Measurements from ENCODE around the gene PID1. TPM values are rescaled to one million over a fixed set of nuclear protein-coding genes. Genes with fewer than 3 reads are reported as not detected.

PID1 gene
- total and polyA plus RNA-seq, 11 donors: 2.1 to 17.7 (median 7.1) TPM

- TF ChIP-seq, protein P1, sequence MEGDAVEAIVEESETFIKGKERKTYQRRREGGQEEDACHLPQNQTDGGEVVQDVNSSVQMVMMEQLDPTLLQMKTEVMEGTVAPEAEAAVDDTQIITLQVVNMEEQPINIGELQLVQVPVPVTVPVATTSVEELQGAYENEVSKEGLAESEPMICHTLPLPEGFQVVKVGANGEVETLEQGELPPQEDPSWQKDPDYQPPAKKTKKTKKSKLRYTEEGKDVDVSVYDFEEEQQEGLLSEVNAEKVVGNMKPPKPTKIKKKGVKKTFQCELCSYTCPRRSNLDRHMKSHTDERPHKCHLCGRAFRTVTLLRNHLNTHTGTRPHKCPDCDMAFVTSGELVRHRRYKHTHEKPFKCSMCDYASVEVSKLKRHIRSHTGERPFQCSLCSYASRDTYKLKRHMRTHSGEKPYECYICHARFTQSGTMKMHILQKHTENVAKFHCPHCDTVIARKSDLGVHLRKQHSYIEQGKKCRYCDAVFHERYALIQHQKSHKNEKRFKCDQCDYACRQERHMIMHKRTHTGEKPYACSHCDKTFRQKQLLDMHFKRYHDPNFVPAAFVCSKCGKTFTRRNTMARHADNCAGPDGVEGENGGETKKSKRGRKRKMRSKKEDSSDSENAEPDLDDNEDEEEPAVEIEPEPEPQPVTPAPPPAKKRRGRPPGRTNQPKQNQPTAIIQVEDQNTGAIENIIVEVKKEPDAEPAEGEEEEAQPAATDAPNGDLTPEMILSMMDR (IDR thresholded peaks at IDR 0.05): no peak
- no peak for TF ChIP-seq POLR2A (IDR thresholded peaks at IDR 0.05)
- H3K4me1 ChIP-seq: peaks cover 0 to 16% (median 0%) of the 10 kb centered on the region in 12 donors
- ATAC-seq: peak in 3 of 4 donors; percentile 19 to 45 (median 26)
- no peak overlapping the region for H3K4me3 ChIP-seq
- no peaks in the 10 kb centered on the region for H3K27me3 ChIP-seq
- intact Hi-C loops (cut with DNase I): no loop called here
- DNase-seq: no peak
- peak overlapping the region in 5 of 12 donors; percentile 6 to 66 (median 38) for H3K27ac ChIP-seq
- H3K9me3 ChIP-seq: peaks cover 0 to 8% (median 0%) of the 10 kb centered on the region in 12 donors
- 69 to 80% (median 73%) methylated on average over 5 of the region's 5 CpGs for WGBS, 4 donors
- no peaks in the 10 kb centered on the region for H3K36me3 ChIP-seq
Observed at GRCh38 chr2:229178706-229179105, 92.4 kb downstream of the PID1 start.

DNA sequence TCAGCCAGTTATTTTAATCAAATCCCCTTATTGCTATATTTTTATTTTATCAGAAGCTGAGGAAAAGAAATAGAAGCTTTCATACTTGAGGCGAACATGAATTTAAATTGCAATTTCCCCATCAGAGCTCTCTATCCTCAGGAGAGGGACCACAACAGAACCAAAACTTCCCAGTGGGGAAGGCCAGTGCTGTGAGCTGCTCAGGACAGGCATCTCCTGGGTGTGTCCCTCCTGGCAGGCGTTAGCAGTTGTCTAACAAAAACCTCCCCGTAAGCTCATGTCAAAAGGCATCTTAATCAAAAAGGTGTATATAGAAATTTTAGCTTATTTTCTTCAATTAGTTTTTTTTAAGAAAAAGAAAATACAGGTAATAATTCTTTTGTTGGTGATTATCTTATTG, 93.0 kb downstream of the PID1 start:
- TF ChIP-seq, protein P1 (IDR thresholded peaks at IDR 0.05): no peak
- TF ChIP-seq POLR2A (IDR thresholded peaks at IDR 0.05): no peak

DNA sequence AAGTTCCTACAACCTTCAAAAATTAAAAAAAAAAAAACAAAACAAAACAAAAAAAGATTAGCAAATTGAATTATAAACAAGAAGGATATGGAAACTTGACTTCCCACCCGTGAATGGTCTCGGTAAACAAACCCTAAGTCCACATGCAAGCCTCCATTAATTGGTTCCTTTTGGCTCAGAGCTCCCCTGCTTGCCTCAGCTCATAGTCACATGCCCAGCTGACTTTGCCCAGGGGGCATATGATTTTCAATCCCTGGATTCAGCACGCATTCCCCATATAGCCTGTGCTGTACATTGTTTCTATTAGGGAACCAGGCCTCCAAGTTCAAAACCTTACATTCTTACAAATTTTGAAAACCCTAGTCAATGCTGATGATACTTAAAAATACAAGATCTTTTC, 95.0 kb downstream of the PID1 start:
- Histone ChIP-seq H3K27ac (no peak overlapping the region), H3K9me3 (peaks cover 0 to 20% (median 3%) of the 10 kb centered on the region in 12 donors), H3K4me3 (no peak overlapping the region), H3K4me1 (peaks cover 0 to 16% (median 0%) of the 10 kb centered on the region in 12 donors), H3K27me3 (no peaks in the 10 kb centered on the region), H3K36me3 (no peaks in the 10 kb centered on the region)
- TF ChIP-seq POLR2A (IDR thresholded peaks at IDR 0.05): no peak
- TF ChIP-seq, protein P1 (IDR thresholded peaks at IDR 0.05): no peak
- intact Hi-C loops (cut with DNase I): no loop called here
- 57 to 63% (median 58%) methylated on average over 3 of the region's 3 CpGs for WGBS, 4 donors
- no peak for ATAC-seq
- no peak for DNase-seq

More for the DNA sequence above, 93.0 kb downstream of the PID1 start:
- H3K27ac ChIP-seq: peak overlapping the region in 3 of 12 donors; percentile 11 to 66 (median 61)
- no peak for ATAC-seq
- no peaks in the 10 kb centered on the region for H3K36me3 ChIP-seq
- WGBS, 4 donors: 63 to 81% (median 78%) methylated on average over 3 of the region's 3 CpGs
- DNase-seq: no peak
- intact Hi-C loops (cut with DNase I): no loop called here
- no peaks in the 10 kb centered on the region for H3K27me3 ChIP-seq
- H3K9me3 ChIP-seq: peaks cover 0 to 8% (median 0%) of the 10 kb centered on the region in 12 donors
- H3K4me3 ChIP-seq: no peak overlapping the region
- peaks cover 0 to 16% (median 0%) of the 10 kb centered on the region in 12 donors for H3K4me1 ChIP-seq

GRCh38 chr2:229175497-229175863, 95.6 kb downstream of the PID1 start:
- intact Hi-C loops (cut with DNase I): no loop called here
- H3K4me3 ChIP-seq: no peak overlapping the region
- H3K36me3 ChIP-seq: no peaks in the 10 kb centered on the region
- H3K27me3 ChIP-seq: no peaks in the 10 kb centered on the region
- no peak for DNase-seq
- TF ChIP-seq POLR2A (IDR thresholded peaks at IDR 0.05): no peak
- TF ChIP-seq, protein P1 (IDR thresholded peaks at IDR 0.05): no peak
- H3K9me3 ChIP-seq: peaks cover 0 to 20% (median 3%) of the 10 kb centered on the region in 12 donors
- H3K4me1 ChIP-seq: peaks cover 0 to 18% (median 0%) of the 10 kb centered on the region in 12 donors
- no peak overlapping the region for H3K27ac ChIP-seq
- no peak for ATAC-seq
- WGBS, 4 donors: 95 to 96% (median 95%) methylated on average over 1 of the region's 1 CpG
